HG03103 (cell line): Measurements from ENCODE around the gene ZNF512.
"Not testable (repeated sequence)": the region's sequence is repeated elsewhere in the genome, so short reads cannot be mapped to it uniquely, and the experiment has no call there.

ENCODE experiments used
- ATAC-seq: cut with Tn5 transposase; IDR thresholded peaks from one replicate; pipeline ENCODE4 v1.9.1; 2021; ENCODE audit warnings: low read depth; ENCODE audit not compliant: unreplicated experiment

ZNF512 gene

GRCh38 chr2:27581417-27582128 lies 1.3 kb upstream of the ZNF512 start:
- ATAC-seq, result no peak

DNA sequence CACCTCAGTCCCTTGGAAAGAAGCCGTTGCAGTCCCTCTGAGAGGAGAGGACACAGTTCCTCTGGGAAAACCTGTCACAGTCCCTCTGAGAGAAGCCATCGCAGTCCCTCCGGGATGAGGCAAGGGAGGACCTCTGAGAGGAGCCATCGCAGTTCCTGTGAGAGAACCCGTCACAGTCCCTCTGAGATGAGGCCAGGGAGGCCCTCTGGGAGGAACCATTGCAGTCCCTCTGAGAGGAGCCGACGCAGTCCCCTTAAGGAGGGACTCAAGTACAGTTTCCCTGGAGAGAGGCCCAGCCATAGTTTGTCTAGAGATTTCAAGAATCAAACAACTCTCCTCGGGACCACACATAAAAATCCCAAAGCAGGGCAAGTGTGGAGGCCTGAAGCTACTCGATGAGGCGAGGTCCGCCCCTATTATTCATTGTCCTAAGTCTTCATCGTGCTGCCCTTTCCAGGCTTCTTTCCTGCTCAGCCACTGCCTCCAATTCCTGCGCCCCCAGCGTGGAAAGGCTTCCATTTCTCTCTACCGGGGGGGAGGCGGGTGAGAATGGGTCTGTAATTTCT lies 630 bp upstream of the ZNF512 start:
- no peak for ATAC-seq

- ATAC-seq, result no peak
Measured at GRCh38 chr2:27583390-27583915, 611 bp downstream of the ZNF512 start.

DNA sequence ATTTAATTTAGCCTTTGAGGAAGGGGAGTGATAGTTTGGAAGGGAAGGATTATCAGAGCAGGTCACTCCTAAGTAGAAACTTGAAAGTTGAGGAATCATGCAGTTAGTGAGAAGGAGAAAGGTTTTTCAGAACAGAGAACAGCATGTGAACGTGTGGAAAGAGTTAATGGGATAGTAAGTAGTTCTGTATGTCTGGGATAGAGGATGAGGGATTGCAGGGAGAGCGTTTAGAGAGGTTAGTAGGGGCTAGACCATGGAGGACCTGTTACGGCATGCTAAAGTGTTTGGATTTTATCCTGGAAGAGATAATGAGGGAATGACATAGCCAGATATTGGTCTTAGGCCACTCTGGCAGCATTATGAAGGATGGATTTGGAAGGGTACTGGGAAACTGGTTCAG lies 1.8 kb downstream of the ZNF512 start:
- ATAC-seq, result no peak

DNA sequence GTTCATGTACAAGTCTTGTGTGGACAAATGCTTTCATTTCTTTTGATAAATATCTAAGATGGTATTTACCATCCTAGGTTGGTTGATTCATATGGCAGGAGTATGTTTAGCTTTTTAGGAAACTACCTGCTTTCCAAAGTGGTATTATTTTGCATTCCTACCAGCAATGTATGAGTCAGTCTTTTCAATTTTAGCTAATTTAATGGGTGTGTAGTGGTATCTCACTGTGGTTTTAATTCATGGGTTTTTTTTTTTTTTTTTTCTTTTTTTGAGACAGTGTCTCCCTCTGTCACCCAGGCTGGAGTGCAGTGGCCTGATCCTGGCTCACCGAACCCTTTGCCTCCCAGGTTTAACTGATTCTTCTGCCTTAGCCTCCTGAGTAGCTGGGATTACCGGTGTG lies 4.2 kb downstream of the ZNF512 start:
- no peak for ATAC-seq

DNA sequence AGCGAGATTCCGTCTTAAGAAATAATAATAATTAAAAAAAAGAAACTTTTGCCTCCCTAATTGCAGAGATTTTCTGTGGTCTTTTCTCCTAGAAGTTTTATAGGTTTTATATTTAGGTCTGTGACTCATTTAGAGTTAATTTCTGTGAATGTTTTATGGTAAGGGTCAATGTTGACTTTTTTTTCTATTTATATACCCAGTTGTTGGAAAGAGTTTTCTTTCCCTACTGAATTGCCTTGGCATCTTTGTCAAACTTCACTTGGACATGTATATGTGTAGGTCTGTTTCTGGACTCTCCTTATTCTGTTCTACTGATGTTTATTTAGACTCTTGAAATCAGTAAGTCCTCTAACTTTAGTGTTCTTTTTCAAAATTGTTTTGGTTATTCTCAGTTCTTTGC lies 5.5 kb downstream of the ZNF512 start:
- no peak for ATAC-seq

DNA sequence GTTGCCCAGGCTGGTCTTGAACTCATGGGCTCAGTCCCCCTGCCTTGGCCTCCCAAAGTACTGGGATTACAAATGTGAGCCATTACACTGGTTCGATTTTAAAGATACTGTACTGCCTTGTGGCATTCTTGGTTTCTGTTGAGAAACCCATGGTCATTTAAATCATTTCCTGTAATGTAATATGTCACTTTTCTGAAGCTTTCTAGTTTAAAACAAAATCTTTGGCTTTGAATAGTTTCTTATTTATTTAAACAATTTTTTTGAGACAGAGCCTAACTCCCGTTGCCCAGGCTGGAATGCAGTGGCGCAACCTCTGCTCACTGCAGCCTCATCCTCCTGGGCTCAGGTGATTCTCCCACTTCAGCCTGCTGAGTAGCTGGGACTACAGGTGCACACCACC lies 8.9 kb downstream of the ZNF512 start:
- ATAC-seq, result no peak

GRCh38 chr2:27593240-27593639 lies 10.4 kb downstream of the ZNF512 start:
- no peak for ATAC-seq

DNA sequence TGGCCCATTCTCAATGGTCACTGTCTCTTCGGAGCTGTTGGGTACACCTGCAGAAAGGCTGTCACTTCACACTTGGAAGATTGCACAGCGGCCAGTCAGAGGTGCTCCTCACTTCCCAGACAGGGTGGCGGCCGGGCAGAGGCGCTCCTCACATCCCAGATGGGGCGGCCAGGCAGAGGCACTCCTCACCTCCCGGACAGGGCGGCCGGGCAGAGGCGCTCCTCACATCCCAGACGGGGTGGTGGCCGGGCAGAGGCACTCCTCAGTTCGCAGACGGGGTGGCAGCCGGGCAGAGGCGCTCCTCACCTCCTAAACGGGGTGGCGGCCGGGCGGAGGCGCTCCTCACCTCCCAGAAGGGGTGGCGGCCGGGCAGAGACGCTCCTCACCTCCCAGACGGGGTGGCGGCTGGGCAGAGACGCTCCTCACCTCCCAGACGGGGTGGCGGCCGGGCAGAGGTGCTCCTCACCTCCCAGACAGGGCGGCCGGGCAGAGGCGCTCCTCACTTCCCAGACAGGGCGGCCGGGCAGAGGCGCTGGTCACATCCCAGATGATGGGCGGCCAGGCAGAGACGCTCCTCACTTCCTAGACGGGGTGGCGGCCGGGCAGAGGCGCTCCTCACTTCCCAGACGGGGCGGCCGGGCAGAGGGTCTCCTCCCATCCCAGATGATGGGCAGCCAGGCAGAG lies 11.3 kb downstream of the ZNF512 start:
- ATAC-seq, result not testable (repeated sequence)

GRCh38 chr2:27595412-27595811 lies 12.6 kb downstream of the ZNF512 start:
- not testable (repeated sequence) for ATAC-seq

GRCh38 chr2:27596627-27597026 lies 13.8 kb downstream of the ZNF512 start:
- ATAC-seq, result no peak

DNA sequence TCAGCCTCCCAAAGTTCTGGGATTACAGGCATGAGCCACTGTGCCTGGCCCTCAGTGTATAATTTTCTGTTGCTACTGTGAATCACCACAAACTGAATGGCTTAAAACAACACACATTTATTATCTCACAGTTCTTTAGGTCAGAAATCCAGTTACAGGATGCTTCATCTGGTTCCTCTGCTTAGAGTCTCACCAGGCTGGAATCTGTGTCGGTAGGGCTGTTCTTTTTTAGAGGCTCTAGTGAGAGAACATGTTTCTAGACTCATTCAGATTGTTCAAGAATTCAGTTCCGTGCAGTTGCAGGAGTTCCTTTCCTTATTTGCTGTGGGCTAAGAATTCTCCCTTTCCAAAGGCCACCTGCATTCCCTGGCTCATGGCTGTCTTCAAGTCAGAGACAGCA lies 23.8 kb downstream of the ZNF512 start:
- ATAC-seq, result no peak

GRCh38 chr2:27613985-27614384 lies 31.1 kb downstream of the ZNF512 start:
- no peak for ATAC-seq

GRCh38 chr2:27615316-27615715 lies 32.5 kb downstream of the ZNF512 start:
- ATAC-seq, result no peak

GRCh38 chr2:27621524-27621923 lies 38.7 kb downstream of the ZNF512 start:
- ATAC-seq, result no peak

DNA sequence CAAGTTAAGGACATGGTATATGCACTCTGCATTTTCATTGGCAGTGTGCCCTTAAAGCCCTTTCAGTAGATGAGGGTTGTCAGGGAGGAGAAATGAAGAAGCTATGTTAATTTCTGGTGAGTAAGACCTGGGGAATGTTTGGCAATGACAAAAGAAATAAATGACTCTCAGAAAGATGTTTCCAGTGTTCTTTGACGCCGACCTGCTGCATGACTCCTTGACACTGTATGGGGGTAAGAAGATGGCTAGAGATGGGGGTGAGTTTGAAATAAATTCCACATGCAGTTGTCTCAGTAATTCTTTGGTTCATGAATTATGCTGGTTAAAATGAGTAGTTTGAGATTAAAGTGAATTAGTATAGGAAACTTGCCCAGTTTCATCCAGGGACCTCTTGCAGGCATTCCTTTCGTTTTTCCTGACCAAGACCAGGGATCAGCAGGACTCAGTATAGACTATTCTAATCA lies 40.1 kb downstream of the ZNF512 start:
- ATAC-seq, result no peak

DNA sequence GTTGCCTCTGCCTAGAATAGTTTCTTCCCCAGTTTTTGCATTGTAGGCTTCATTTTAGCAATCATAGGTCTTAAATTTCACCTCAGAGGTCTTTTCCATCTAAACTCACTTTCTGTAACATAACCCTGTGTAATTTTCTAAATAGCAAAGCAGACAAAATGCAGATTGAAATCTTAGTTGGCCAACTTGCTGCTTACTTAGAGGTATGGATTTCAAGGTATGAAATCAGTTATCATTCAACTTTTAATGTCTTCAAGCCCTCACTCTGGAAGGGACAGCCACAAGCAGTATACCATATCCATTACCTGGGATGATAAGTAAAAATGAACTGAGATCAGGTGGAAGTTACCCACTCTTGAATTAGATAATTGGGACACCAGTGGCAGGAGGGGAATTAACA lies 42.1 kb downstream of the ZNF512 start:
- no peak for ATAC-seq

GRCh38 chr2:27626323-27626722 lies 43.5 kb downstream of the ZNF512 start:
- ATAC-seq, result not testable (repeated sequence)

GRCh38 chr2:27626921-27627320 lies 44.1 kb downstream of the ZNF512 start:
- not testable (repeated sequence) for ATAC-seq

DNA sequence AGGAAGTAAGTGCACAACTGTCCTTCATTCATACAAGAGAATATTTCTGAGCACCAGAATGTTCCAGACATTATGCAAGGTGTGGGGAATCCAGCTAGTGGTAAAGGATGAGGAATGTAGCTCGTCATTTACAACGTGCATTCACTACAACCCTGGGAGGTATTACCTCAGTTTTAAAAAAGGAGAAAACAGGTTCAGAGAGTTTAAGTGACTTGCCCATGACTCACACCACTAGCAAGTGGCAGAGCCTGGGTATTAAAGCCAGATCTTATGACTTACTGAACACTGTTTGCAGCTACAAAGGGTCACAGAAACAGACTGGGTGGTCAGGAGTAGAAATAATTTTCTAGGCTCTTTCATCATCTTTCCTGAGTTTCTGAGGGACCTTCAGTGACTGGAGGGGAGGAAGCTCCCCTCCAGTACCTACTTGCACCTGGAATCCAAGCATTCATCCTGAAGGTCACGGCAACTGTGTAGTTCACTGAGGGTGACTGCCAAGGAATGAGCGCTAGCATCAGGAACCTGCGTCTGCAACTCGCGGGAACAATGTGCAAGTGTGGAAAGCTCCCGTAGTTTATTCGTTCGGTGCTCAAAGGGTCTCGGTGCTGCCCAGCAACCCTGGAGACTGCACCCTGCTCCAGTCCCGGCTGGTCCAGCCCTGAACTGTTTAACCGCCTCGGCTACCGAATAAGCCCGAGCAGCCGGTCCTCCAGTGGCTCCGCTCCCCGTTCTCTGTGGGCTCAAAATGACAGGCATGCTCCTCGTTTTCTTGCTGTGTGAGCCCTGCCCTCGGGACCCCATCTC lies 45.3 kb downstream of the ZNF512 start:
- ATAC-seq, result no peak
